CD4-positive, alpha-beta T cell treated with Interleukin-21 for 1 hour (primary cell): ENCODE results near the gene NACC1.
"Not testable (repeated sequence)": the region's sequence is repeated elsewhere in the genome, so short reads cannot be mapped to it uniquely, and the experiment has no call there.

ENCODE experiments used
- DNase-seq: peaks from one replicate; pipeline ENCODE4 v3.0.0-alpha.2; 2020

Gene NACC1

DNA sequence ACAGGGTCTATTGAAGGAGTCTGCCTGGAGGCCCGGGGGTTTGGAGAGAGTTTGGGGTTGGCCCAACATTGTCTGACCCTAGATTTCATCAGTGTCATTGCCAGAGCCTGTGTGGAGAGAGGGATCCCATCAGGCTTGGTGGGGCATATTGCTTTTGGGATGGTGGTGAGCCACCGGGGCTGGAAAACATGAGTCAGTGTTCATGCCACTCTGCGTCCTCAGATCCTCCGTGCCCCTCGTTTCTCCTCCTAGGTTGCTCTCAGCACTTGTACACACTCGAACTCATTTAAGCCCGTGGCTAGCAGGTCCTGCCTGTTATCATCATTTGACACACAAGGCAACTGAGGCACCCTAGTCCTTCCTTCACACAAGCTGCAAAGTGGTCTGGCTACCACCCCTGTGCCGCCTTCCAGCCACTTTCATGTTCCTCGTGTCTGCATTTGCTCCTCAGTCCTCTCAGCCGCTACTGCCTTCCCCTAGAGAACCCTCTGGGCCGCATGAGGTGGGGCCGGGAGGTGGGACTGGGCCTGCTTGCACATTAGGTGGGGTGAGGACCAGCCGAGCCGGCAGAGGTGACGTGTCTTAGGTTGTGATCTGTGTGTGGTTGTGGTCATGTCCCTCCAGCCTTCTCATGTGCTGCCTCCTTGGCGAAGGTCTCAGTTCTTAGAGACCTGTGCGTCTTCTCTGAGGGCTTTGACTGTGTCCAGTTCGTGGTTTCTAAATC, 3.6 kb downstream of the NACC1 start:
- no peak for DNase-seq

- DNase-seq: peak; percentile 38
Measured at GRCh38 chr19:13122275-13122878, 4.3 kb downstream of the NACC1 start.

DNA sequence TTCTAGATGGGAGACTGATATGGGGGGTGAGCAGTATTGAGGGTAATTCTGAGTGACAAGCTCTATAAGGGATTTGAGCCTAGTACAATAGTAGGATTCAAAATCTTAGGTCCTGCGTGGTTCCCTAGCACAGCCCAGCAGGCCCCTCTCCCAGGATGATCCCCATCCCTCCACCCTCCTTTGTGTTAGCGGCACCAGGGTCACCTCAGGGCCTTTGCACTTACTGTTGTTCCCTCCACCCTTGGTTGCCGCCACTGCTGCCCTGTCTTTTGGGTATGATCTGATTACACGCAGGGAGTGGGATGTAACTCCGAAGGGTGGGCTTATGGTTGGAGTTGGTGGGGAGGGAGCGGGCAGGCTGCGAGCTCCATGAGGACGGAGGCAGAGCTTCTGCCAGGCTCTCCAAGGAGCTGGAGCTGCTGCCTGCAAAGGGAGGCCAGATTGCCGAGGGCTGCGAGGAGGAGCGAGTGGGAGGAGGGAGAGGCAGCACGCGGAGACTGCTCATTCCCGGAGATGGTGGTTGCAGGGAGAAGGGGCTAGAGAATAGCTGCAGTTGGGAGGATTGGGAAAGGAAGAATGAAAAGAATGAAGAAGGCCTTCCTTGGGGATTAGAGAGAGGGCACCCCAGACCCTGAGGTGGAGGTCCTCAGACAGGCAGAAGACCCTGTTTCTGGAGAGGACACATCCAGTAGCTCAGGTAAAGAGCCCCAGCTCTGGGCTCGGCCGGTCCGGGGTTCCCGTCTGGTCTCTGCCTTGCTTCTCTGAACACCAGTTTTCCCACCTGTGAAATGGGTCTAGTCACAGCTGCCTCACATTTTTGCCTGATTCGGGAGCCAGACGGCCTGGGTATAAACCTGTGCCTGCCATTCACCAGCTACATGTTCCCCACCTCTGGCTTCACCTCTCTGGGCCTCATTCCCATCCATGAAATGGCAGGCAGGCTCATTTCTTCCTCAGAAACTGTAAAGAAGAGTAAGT, 5.2 kb downstream of the NACC1 start:
- no peak for DNase-seq

GRCh38 chr19:13127051-13127450, 9.0 kb downstream of the NACC1 start:
- no peak for DNase-seq

- DNase-seq: no peak
Measured at GRCh38 chr19:13127811-13128575, 9.9 kb downstream of the NACC1 start.

DNA sequence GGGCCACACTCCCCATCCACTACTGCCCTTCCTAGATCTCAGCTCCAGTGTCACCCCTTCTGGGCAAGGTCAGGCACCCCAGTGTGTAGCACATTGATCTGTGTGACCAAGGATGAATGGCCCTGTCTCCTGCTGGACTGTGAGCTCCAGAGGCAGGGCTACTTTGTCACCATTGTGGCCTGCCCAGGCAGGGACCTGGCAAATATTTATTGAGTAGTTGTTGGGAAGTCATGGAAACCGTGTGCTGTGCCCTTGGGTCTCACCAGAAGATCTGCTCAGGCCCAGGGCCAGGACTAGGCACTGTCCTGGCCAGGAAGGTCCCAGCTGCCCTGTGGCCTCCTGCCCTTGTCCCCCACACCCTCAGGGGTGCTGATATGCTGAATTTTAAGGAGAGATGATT, 10.5 kb downstream of the NACC1 start:
- DNase-seq: no peak

DNA sequence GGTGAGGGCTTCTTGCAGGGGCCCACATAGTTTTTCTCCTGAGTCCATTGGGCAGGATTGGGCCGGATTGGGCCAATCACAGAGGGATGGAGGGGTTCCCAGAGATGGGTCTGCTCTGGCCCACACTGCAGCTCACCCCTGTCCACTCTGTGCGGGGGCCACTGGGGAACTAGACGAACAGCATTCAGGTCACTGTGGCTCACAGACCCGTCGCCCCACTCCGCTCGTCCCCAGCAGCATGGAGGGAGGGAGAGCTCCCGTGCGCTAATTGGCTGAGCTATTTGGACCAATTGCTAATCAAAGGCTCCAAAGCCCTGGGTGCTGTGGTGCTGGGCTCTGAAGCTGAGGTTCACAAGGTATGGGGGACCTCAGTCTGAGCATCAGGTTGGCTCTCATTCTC, 11.3 kb downstream of the NACC1 start:
- DNase-seq: no peak

DNA sequence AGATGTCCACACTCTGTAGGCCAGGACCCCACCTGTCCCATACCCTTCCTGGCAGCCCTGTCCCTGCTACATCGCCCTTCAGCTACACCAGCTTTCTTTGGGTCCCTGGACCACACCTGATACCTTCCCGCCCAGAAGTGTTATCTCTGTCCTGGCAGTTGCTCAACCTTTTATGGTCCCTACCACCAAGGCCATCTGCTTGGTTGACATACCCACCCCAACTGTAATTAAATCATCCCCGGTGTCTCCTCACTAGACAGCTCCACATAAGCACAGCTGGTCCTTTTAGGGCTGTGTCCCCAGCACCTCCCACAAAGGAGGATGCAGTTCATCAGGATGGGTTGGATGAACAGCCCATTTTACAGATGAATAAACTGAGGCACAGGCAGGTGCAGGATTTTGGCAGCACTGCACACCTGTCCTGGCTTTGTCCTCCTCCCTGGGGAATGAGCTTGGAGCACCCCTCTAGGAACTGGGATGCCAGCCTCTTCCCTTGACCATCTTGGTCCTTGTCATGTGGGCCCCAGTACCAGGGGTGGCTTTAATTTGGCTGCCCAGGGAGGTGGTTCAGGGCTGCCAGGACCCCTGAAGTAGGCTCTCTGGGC, 12.9 kb downstream of the NACC1 start:
- no peak for DNase-seq

DNA sequence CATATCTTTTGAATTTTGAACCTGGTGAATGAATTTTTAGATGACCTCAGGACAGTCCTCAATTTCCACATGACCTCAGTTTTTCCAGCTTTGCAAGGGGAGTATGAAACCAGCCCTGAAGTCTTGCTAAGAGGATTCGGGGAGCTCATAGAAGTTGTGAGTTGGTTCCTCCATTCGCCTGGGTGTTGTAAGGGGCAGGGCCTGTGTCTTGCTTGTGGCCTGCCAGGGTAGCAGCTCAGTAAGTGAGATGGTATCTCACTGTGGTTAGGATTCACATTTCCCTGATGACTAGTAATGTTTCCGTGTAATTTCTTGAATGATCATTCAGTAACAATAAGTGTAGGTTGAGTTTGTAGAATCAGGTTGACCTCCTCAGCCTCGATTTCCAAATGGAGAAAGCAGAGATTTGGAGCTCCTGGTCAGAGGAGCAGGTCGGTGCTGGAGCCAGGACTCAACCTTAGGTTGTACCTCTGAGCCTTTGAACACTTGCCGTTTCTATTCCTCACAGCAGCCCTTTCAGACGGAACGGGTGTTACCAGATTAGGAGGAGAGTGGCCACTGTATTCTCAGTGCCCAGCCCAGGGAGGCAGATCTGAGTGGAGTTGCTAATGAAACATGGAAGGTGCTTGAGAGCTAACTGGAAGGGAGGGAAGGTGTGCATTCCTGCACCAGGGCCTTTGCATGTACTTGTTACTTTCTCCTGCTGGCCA, 14.6 kb downstream of the NACC1 start:
- DNase-seq: peak; percentile 55

- DNase-seq: no peak
Measured at GRCh38 chr19:13133241-13133870, 15.3 kb downstream of the NACC1 start.

- no peak for DNase-seq
Measured at GRCh38 chr19:13134626-13135025, 16.6 kb downstream of the NACC1 start.

GRCh38 chr19:13135068-13136062, 17.3 kb downstream of the NACC1 start:
- DNase-seq: no peak

DNA sequence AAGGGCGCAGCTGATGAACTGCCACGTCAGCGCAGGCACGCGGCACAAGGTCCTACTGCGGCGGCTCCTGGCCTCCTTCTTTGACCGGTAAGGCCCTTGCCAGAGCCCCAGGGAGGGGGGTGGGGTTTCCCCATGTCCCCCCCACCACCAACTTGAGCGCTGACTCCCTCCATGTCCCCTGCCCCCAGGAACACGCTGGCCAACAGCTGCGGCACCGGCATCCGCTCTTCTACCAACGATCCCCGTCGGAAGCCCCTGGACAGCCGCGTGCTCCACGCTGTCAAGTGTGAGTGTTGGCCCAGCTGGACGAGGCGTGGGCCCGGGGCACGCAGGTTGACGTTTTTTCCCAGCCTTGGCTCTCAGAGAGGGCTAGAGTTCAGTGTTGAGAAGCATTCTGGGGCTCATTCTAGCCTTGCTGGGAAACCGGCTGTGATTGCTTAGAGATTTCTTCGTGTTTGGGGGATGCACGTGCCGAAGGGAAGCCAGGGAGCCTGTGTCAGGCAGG, 19.3 kb downstream of the NACC1 start:
- no peak for DNase-seq

DNA sequence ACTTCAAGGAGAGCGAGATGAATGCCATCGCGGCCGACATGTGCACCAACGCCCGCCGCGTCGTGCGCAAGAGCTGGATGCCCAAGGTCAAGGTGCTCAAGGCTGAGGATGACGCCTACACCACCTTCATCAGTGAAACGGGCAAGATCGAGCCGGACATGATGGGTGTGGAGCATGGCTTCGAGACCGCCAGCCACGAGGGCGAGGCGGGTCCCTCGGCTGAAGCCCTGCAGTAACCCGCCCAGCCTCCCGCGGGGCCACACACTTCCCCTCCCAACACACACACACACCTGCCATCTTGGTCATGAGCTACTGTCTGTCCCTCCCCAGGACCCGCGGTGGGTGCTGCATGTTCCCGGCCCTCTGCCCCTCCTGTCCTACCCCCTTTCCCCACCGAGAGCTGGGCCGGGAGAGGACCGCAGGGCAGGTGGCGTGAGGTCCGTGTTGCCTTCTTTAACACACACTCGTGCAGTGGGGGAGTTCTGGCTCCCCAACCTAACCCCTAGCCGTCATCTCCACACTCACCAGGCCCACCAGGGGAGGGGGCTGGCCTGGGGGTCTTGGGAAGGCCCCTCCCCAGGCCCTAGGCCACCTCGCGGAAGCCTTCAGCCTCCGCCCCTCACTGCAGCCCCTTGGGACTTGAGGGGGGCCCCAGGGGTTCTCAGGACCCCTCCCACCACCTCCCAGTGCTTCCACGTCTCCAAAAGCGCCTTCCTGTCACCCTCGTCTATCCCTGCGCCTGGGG, 20.3 kb downstream of the NACC1 start:
- DNase-seq: no peak

- no peak for DNase-seq
Measured at GRCh38 chr19:13138916-13139198, 20.8 kb downstream of the NACC1 start.

- DNase-seq: no peak
Measured at GRCh38 chr19:13139633-13140311, 21.7 kb downstream of the NACC1 start.

DNA sequence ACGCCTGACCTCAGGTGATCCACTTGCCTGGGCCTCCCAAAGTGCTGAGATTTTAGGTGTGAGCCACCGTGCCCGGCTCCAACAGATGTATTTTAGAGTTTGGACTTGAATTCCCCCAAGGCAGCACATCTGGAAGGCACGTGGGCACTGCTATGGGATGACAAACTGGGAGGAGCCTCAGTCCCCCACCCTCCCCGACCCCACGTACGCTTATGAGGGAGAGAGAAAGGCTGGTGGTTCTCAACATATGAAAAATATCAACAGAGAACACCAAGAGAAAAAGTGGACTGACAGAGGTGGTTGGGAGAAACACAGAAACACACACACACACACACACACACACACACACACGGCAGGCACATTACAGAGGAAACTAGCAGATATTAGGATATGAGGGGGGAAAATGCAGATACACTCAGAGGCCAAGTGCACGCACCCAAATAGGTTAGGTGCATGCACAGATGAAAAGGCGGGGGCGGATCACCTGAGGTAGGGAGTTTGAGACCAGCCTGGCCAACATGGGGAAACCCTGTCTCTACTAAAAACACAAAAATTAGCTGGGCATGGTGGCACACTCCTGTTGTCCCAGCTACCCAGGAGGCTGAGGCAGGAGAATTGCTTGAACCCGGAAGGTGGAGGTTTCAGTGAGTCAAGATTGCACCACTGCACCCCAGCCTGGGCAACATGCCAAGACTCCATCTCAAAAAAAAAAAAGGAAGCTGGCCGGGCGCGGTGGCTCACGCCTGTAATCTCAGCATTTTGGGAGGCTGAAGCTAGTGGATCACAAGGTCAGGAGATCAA, 28.9 kb downstream of the NACC1 start:
- no peak for DNase-seq

DNA sequence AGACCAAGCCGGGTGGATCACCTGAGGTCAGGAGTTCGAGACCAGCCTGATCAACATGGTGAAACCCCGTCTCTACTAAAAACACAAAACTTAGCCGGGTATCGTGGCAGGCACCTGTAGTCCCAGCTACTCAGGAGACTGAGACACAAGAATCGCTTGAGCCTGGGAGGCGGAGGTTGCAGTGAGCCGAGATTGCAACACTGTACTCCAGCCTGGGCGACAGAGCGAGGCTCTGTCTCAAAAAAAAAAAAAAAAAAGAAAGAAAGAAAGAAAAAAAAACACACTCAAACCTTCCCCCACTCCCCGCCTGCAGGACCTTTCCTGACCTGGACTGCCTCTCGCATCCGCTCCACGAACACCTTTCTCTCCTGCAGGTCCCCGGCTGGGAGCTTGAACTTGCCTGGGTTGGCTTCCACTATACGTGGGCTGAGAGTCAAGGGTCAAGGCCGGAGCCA, 31.1 kb downstream of the NACC1 start:
- DNase-seq: not testable (repeated sequence)
